ENCODE data around the gene SLC9A3. TPM values are rescaled to one million over a fixed set of nuclear protein-coding genes. Genes with fewer than 3 reads are reported as not detected.

Gene SLC9A3
- total RNA-seq, 2 donors from 2014 or later: 4.3 to 5.3 TPM

GRCh38 chr5:514673-515072 lies 9.6 kb downstream of the SLC9A3 start:
- no peak overlapping the region for H3K4me3 ChIP-seq
- no peaks in the 10 kb centered on the region for H3K36me3 ChIP-seq
- peaks cover 14% of the 10 kb centered on the region for H3K27me3 ChIP-seq (replicated peaks; ENCODE audit: insufficient read depth)
- no peak overlapping the region for H3K27ac ChIP-seq
- H3K9me3 ChIP-seq: no peaks in the 10 kb centered on the region
- H3K4me1 ChIP-seq (replicated peaks): no peaks in the 10 kb centered on the region
- WGBS: 88% methylated on average over 8 of the region's 8 CpGs
- TF ChIP-seq POLR2AphosphoS5 (IDR thresholded peaks at IDR 0.05): no peak
- no peak for TF ChIP-seq CTCF (IDR thresholded peaks at IDR 0.05)
- TF ChIP-seq POLR2A (IDR thresholded peaks at IDR 0.05): no peak
- no peak for DNase-seq (ENCODE audit: low spot score)
- intact Hi-C loops (cut with DNase I): no loop called here

GRCh38 chr5:514101-514485 lies 10.2 kb downstream of the SLC9A3 start:
- H3K4me1 ChIP-seq (replicated peaks): no peaks in the 10 kb centered on the region
- no peaks in the 10 kb centered on the region for H3K36me3 ChIP-seq
- no peak overlapping the region for H3K4me3 ChIP-seq
- WGBS: 74% methylated on average over 12 of the region's 12 CpGs
- TF ChIP-seq POLR2A (IDR thresholded peaks at IDR 0.05) (no peak), POLR2AphosphoS5 (IDR thresholded peaks at IDR 0.05) (no peak), CTCF (IDR thresholded peaks at IDR 0.05) (no peak)
- no peak overlapping the region for H3K27ac ChIP-seq
- H3K27me3 ChIP-seq (replicated peaks; ENCODE audit: insufficient read depth): peaks cover 14% of the 10 kb centered on the region
- no peaks in the 10 kb centered on the region for H3K9me3 ChIP-seq
- no peak for DNase-seq (ENCODE audit: low spot score)
- intact Hi-C loops (cut with DNase I): no loop called here

- Histone ChIP-seq H3K4me3 (no peak overlapping the region), H3K36me3 (no peaks in the 10 kb centered on the region), H3K4me1 (replicated peaks) (no peaks in the 10 kb centered on the region), H3K9me3 (no peaks in the 10 kb centered on the region), H3K27me3 (replicated peaks; ENCODE audit: insufficient read depth) (peaks cover 8% of the 10 kb centered on the region), H3K27ac (no peak overlapping the region)
- intact Hi-C loops (cut with DNase I): no loop called here
- DNase-seq (ENCODE audit: low spot score): no peak
- WGBS: 76% methylated on average over 28 of the region's 31 CpGs
- no peak for TF ChIP-seq POLR2A (IDR thresholded peaks at IDR 0.05)
- no peak for TF ChIP-seq POLR2AphosphoS5 (IDR thresholded peaks at IDR 0.05)
- TF ChIP-seq CTCF (IDR thresholded peaks at IDR 0.05): no peak
Measured at GRCh38 chr5:513216-514100, 10.8 kb downstream of the SLC9A3 start.

- no peaks in the 10 kb centered on the region for H3K9me3 ChIP-seq
- DNase-seq (ENCODE audit: low spot score): no peak
- WGBS: 94% methylated on average over 16 of the region's 16 CpGs
- no peak for TF ChIP-seq POLR2A (IDR thresholded peaks at IDR 0.05)
- no peak for TF ChIP-seq CTCF (IDR thresholded peaks at IDR 0.05)
- TF ChIP-seq POLR2AphosphoS5 (IDR thresholded peaks at IDR 0.05): no peak
- no peaks in the 10 kb centered on the region for H3K36me3 ChIP-seq
- H3K27me3 ChIP-seq (replicated peaks; ENCODE audit: insufficient read depth): peaks cover 6% of the 10 kb centered on the region
- H3K4me1 ChIP-seq (replicated peaks): no peaks in the 10 kb centered on the region
- no peak overlapping the region for H3K27ac ChIP-seq
- H3K4me3 ChIP-seq: no peak overlapping the region
- intact Hi-C loops (cut with DNase I): no loop called here
Measured at GRCh38 chr5:511476-511875, 12.8 kb downstream of the SLC9A3 start.

GRCh38 chr5:510521-510920 lies 13.7 kb downstream of the SLC9A3 start:
- Histone ChIP-seq H3K4me3 (no peak overlapping the region), H3K9me3 (no peaks in the 10 kb centered on the region), H3K4me1 (replicated peaks) (no peaks in the 10 kb centered on the region), H3K27me3 (replicated peaks; ENCODE audit: insufficient read depth) (peaks cover 13% of the 10 kb centered on the region), H3K36me3 (no peaks in the 10 kb centered on the region), H3K27ac (no peak overlapping the region)
- 77% methylated on average over 9 of the region's 9 CpGs for WGBS
- DNase-seq (ENCODE audit: low spot score): no peak
- TF ChIP-seq CTCF (IDR thresholded peaks at IDR 0.05) (no peak), POLR2A (IDR thresholded peaks at IDR 0.05) (no peak), POLR2AphosphoS5 (IDR thresholded peaks at IDR 0.05) (no peak)
- intact Hi-C loops (cut with DNase I): no loop called here

All from prostate gland (tissue), 2 donors.